Metanephros (tissue), 1 donor: ENCODE results near the gene MAPK14. TPM values are rescaled to one million over a fixed set of nuclear protein-coding genes. Genes with fewer than 3 reads are reported as not detected.

Source experiments
- total RNA-seq: library from RNA; depleted of rRNA; stranded (reverse); fragments of >200 nt; gene quantifications from one replicate; pipeline ENCODE4 v1.2.3, GENCODE V29; 2014

MAPK14 gene
- total RNA-seq = 61.2 TPM

GRCh38 chr6:36027501-36028087, at the start of gene MAPK14:
Gene MAPK14 (plus strand): TSS chr6:36027808. CDS start chr6:36028158, 350 bp downstream.

GRCh38 chr6:36023996-36024795, 3.4 kb upstream of the MAPK14 start, which contains the start of gene SLC26A8:
Gene SLC26A8 (minus strand): TSS chr6:36024641. CDS start chr6:36019707, 4,934 bp downstream.

GRCh38 chr6:36129941-36130666, 102.5 kb downstream of the MAPK14 start, which contains the start of gene MAPK13:
Gene MAPK13 (plus strand): TSS chr6:36130513. CDS start chr6:36130583, 70 bp downstream.

Other genes starting within 250 kb of the MAPK14 start
- gene CLPSL1, start 246.8 kb upstream of the MAPK14 start, total RNA-seq = not detected
- not detected for gene CLPS, start 230.5 kb upstream of the MAPK14 start, total RNA-seq
- gene LHFPL5, start 222.5 kb upstream of the MAPK14 start, total RNA-seq = not detected
- gene SRPK1, start 106.7 kb upstream of the MAPK14 start, total RNA-seq = 39.8 TPM
- gene SLC26A8, start 3.2 kb upstream of the MAPK14 start, total RNA-seq = 0.29 TPM
- 14.3 TPM for gene MAPK13, start 102.7 kb downstream of the MAPK14 start, total RNA-seq
- 27.7 TPM for gene BRPF3, start 168.9 kb downstream of the MAPK14 start, total RNA-seq
- gene PNPLA1, start 242.3 kb downstream of the MAPK14 start, total RNA-seq = 1.1 TPM